Subcutaneous adipose tissue (tissue), 4 donors: ENCODE measurements around the gene CTSE. TPM values are rescaled to one million over a fixed set of nuclear protein-coding genes. Genes with fewer than 3 reads are reported as not detected.

Source experiments
- CTCF ChIP-seq: fragments of 450-650 bp; IDR thresholded peaks from one replicate; pipeline ENCODE4 v1.5.1; 2016; ENCODE audit warnings: low read depth, mild to moderate bottlenecking, control low read depth, antibody characterized with exemption, moderate library complexity
- total RNA-seq, 4 donors: library from RNA; depleted of rRNA; stranded (reverse); fragments of >200 nt; gene quantifications; one replicate each; pipeline ENCODE4 v1.1.0, GENCODE V29; 2016

CTSE gene
- total RNA-seq, 4 donors from 2014 or later: not detected

- no peak for TF ChIP-seq CTCF
Observed at GRCh38 chr1:205994346-205994745, 29.3 kb downstream of the CTSE start.

GRCh38 chr1:205993068-205993467, 30.6 kb downstream of the CTSE start:
- no peak for TF ChIP-seq CTCF

- TF ChIP-seq CTCF: no peak
Observed at GRCh38 chr1:205992218-205992882, 31.3 kb downstream of the CTSE start.

- no peak for TF ChIP-seq CTCF
Observed at GRCh38 chr1:205991237-205991636, 32.5 kb downstream of the CTSE start.

- no peak for TF ChIP-seq CTCF
Observed at GRCh38 chr1:205990226-205990625, 33.5 kb downstream of the CTSE start.

GRCh38 chr1:205989786-205990185, 33.9 kb downstream of the CTSE start:
- TF ChIP-seq CTCF: no peak

GRCh38 chr1:205988585-205988995, 35.1 kb downstream of the CTSE start:
- TF ChIP-seq CTCF: no peak
